DMS 273 (cell line): ENCODE measurements around the gene POLR1C.

Source experiments
- DNase-seq: peaks from one replicate; lab custom pipeline; 2025; ENCODE audit not compliant: unreplicated experiment; lab: John Stamatoyannopoulos, UW

The POLR1C gene

DNA sequence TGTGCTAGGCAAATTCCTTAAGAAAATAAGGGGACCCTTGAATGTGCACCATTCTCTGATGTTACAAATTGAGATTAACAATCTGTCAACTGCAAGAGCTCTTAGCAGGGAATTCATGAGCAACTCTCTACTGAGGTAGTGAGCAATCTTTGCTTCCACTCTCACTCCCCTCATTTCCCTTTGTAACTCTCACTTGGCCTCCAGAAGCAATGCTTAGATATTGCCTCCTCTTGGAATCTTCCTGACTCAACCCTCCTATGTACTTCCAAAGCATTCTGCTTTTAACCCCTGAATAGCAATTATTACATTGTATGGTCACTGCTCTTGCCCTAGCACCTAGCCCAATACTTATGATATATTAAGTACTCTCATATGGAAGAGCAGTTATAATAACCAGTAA, 42.4 kb downstream of the POLR1C start:
- no peak for DNase-seq

DNA sequence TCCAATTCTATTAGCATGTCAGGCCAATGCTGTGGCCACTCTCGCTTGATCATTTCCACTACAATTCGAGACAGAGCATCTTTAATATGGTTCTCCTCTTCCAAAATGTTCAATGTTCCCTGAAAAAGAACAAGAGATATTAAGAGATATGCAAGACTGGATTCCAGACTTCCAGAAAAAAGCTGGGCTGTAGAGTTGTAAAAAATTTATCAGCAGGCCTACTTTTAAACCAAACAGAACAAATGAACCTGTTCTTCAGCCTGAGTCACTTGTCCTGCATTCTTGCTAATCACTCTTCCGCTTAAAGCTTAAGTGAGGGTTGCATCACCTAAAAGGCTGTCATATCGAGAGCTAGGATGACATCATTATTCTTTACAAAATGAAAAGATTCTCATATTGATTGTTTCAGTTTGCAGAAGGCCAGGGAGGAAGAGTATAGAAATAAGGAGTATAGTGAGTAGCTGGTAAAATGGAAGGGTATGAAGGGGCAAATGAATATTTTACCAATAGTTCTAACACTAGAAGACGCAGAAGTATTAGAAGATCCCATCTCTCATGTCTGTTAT, 54.1 kb downstream of the POLR1C start:
- DNase-seq: no peak
